T-helper 2 cell treated with Interferon-gamma antibody and Interleukin-4, amounts not matched to agents 100 ng/mL and 5 ng/mL, for 36 hours (primary cell): ENCODE measurements around the gene COBL. TPM values are rescaled to one million over a fixed set of nuclear protein-coding genes. Genes with fewer than 3 reads are reported as not detected.

Experiments used
- intact Hi-C: fragments of 100-400 bp; cut with micrococcal nuclease; formaldehyde crosslinking; loops from one replicate; pipeline ENCODE4 v1.15.1; 2023
- total RNA-seq: library from RNA; stranded (reverse); gene quantifications from 2 replicates; pipeline ENCODE4 v1.2.3, GENCODE V29; 2022

Gene COBL
- total RNA-seq, 1 donor from 2014 or later, result not detected

DNA sequence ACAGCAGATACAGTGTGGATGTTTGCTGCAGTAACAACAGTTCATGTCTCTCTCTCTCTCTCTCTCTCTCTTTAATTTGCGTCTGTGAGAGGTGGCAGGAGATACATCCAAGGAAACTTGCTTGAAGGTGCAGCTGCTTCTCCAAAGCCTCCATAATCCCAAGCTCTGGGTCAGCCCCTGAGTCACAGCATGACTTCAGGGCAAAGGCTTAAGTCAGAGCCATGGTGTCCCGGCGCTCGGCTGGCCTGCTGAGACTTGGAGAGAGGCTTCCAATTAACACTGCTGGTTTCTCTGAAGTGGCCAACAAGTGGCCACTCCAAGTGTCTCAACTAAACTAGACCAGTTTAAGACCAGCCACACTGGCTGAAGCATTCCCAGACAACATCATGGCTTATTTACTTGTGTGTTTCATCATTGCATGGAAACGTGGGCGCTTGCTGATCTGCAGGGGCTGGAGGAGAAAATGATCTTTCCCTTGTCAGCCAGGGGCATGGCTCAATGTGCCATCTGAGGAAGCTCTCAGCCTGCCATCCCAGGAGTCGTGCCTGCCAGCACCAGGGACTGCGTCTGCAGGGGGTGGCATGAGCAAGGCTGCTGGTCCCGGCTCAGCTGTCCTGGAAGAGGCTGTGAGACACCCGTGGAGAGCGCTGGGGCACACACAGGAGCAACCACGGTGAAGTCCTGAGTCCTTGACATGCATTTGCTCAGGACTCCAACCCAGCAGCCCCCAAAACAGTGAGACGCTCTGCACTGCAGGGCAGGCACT, 254.2 kb downstream of the COBL start:
- intact Hi-C loops, result no loop called here

DNA sequence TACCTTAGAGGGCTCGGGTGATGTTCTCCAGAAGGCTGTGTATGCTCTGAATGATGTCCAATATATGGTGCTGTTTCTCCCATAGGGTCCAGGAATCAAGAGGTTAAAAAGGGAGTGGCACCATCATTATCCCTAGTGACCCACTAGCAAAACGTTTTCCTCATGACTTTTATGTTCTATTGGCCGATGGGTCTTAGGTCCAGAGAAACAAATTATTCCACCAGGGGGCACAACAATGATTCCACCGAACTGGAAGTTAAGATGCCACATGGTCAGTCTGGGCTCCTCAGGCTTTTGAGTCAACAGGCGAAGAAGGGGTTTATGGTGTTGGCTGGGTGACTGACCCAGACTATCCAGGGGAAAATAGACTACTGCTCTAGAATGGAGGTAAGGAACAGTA, 256.1 kb downstream of the COBL start:
- intact Hi-C loops, result loop anchor here (1.0 kb wide), 1 partner anchor 81 kb away; no protein-coding TSS in a partner anchor

GRCh38 chr7:51059504-51060142, 257.0 kb downstream of the COBL start:
- intact Hi-C loops, result loop anchor here (1.0 kb wide), 1 partner anchor 82 kb away; no protein-coding TSS in a partner anchor

DNA sequence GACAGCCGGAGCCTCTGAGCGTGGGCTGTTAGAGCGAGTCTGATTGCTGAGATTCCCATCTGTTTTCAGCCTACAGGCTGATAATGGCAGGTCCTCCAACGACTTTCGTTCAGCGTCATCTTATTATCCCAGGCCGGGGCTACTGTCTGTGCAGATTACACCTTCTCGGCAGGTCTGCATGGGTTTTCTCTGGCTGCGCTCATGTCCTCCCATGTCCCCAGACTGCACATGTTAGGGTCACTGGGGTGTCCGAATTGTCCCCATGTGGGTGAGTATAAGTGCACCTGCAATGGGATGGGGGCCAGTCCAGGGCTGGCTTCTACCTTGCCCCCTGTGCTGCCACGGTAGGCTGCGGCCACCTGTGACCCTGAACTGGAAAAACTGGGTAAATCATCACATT, 257.8 kb downstream of the COBL start:
- intact Hi-C loops, result no loop called here

DNA sequence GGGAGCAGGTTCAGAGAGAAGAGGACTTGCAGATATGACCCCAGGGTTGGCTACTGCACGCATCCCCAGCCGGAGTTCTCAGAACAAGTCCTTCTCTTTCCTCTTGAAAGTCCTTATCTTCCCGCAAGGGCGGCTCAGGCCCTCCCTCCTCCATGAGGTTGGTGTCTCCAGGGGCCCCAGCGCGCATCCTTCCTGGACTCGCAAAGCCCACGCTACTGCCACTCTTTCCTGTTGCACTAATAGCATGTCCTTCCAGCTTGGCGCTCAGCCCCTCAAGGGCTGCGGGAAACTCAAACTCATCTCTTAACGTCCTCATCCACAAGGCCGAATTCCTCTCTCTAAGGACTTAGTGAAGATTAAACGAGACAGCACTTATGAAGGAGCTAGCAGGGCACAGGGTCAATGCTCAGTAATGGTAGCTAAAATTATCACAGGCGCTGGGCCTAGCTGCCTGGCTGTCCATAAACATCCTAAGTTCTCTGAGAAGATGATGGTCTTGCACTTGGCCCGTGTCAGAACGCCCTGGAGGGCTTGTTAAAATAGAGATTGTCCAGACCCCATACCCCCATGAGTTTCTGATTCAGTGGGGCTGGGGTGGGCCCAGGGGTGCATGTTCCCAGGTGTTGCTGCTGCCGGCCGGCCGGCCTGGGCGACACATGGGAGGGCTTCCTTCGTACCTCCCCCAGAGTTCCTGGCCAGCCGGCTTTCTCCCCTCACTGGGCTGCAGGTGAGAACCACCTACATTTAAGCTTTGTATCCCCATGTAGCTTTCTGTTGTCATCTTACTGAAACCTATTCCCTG, 261.4 kb downstream of the COBL start:
- intact Hi-C loops, result no loop called here

- intact Hi-C loops, result no loop called here
These were observed 262.4 kb downstream of the COBL start for GRCh38 chr7:51054231-51054630.

GRCh38 chr7:51053160-51053925, 263.3 kb downstream of the COBL start:
- intact Hi-C loops, result no loop called here

GRCh38 chr7:51046482-51046881, 270.1 kb downstream of the COBL start:
- intact Hi-C loops, result no loop called here

DNA sequence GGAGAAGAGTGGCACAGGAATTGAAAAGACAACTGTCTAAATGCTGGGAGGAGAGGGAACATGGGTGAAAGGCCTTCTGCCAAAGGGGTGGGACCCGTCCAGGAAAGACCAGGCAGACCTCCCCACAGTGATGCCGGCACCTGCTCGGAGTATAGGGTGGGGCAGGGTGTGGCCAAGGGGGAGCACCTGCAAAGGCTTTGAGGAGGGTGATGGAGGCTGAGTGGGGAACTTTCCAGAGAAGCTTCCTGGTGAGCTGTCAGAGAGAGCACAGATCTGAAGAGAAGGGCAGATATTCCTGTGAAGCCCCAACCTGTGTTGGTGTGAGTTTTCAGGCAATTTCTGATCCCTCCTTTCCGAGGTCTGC, 270.5 kb downstream of the COBL start:
- intact Hi-C loops, result no loop called here

GRCh38 chr7:51045319-51046102, 271.1 kb downstream of the COBL start:
- intact Hi-C loops, result no loop called here

- intact Hi-C loops, result no loop called here
These were observed 273.1 kb downstream of the COBL start for GRCh38 chr7:51043461-51043860.

- intact Hi-C loops, result no loop called here
These were observed 275.8 kb downstream of the COBL start for GRCh38 chr7:51040787-51041186.

GRCh38 chr7:51038573-51038972, 278.0 kb downstream of the COBL start:
- intact Hi-C loops, result no loop called here

GRCh38 chr7:51035716-51036115, 280.9 kb downstream of the COBL start:
- intact Hi-C loops, result no loop called here

- intact Hi-C loops, result no loop called here
These were observed 281.9 kb downstream of the COBL start for GRCh38 chr7:51034521-51035264.

GRCh38 chr7:51033727-51034520, 282.7 kb downstream of the COBL start:
- intact Hi-C loops, result no loop called here

GRCh38 chr7:51031791-51032515, 284.7 kb downstream of the COBL start:
- intact Hi-C loops, result no loop called here

DNA sequence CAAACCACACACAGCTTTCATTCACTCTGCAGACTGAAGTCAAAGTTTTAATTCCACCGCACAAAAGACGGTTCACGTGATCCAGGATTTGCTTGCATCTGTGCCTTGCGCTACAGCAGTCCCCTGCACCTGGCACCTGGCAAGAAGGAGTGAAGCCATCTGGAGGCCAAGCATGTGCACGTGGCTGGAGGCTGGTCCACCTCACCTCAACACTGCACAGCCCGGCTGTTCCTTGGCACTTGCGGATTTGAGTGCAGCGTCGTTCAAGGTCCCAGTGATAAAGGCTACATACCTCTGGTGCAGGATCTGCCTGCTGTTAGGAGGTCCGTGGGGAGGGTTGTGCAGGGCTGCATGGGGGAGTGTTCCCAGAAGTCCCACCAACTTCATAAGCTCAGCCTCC, 285.4 kb downstream of the COBL start:
- intact Hi-C loops, result no loop called here
